ENCODE results near the gene CCNY.

CCNY gene

DNA sequence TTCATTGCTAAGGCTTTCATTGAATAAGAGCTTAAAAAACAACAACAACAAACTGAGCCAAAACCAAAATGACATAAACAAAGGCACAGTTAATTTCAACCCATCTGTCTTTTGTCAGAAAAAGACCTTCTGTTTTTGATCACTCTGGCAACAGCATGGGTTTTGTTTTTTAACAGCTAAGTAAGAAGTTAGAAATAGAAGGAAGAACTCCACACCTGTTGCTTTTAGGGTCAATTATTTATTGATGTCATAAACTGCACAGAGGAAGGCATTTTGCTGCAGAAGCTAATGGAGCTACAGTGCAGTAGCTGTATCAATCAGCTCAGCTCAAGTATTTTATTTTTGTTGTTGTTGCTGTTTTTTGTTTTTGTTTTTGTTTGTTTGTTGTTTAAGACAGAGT is 252.5 kb downstream of the CCNY start:
- H2AFZ ChIP-seq (ENCODE audit: low read length): no peak overlapping the region
- no peak overlapping the region for H2BK12ac ChIP-seq (ENCODE audit: low read length)
- no peak overlapping the region for H3K9ac ChIP-seq (ENCODE audit: low read depth, low read length, poor library complexity)
- H3K27me3 ChIP-seq (ENCODE audit: control insufficient read depth in 3 of 3, insufficient read depth in 3 of 3, low read depth in 1 of 3, low read length in 3 of 3): no peaks in the 10 kb centered on the region
- H3K4me1 ChIP-seq (ENCODE audit: control insufficient read depth in 2 of 2, insufficient read depth in 1 of 2, low read depth in 1 of 2, low read length in 2 of 2): no peaks in the 10 kb centered on the region
- no peak overlapping the region for H2BK5ac ChIP-seq (ENCODE audit: low read length)
- no peak overlapping the region for H3K23ac ChIP-seq (ENCODE audit: low read depth, low read length, poor library complexity)
- no peak overlapping the region for H3K27ac ChIP-seq (replicated peaks; ENCODE audit: low read length)
- H3K4ac ChIP-seq (ENCODE audit: low read length): no peak overlapping the region
- no peaks in the 10 kb centered on the region for H3K36me3 ChIP-seq (replicated peaks in 1 of 2; ENCODE audit: control insufficient read depth in 2 of 2, insufficient read depth in 2 of 2, low read length in 2 of 2)
- H2BK120ac ChIP-seq (ENCODE audit: low read depth, low read length): no peak overlapping the region
- no peak overlapping the region for H3K14ac ChIP-seq (ENCODE audit: low read length)
- no peak overlapping the region for H4K8ac ChIP-seq (ENCODE audit: low read depth, low read length)
- no peak overlapping the region for H3K4me2 ChIP-seq (ENCODE audit: insufficient read depth, low read length, poor library complexity, severe bottlenecking)
- DNase-seq (ENCODE audit: low spot score): no peak
- H3K18ac ChIP-seq (ENCODE audit: low read length): no peak overlapping the region
- no peak overlapping the region for H4K91ac ChIP-seq (ENCODE audit: low read depth, low read length, poor library complexity)
- no peak overlapping the region for H2BK15ac ChIP-seq (ENCODE audit: low read length)
- no peaks in the 10 kb centered on the region for H3K79me1 ChIP-seq (ENCODE audit: low read depth, low read length)
- no peak overlapping the region for H2AK5ac ChIP-seq (ENCODE audit: low read depth, low read length)
- H3K4me3 ChIP-seq (ENCODE audit: low read length in 2 of 2): no peak overlapping the region
- no peaks in the 10 kb centered on the region for H3K9me3 ChIP-seq (replicated peaks in 1 of 2; ENCODE audit: control insufficient read depth in 2 of 2, insufficient read depth in 1 of 2, low read depth in 1 of 2, low read length in 2 of 2)

DNA sequence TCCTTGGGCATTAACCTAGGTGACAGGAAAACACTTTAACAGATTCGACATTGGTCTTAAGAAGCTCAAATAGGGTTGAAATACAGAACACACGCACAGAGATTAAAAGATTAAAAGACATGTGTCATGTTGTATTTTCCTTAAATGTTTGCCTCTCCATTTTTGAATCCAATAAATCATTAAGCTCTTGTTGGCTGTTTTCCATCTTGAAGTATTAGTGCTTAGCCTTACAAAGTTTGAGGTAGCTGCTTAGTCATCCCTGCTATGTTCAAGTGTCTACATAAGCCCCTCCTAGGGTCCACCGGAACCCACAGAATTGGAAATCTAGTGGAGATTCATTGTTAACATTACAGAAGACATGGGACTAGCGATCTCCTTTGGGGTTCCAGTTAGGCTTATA is 256.1 kb downstream of the CCNY start:
- no peak overlapping the region for H3K27ac ChIP-seq (replicated peaks; ENCODE audit: low read length)

DNA sequence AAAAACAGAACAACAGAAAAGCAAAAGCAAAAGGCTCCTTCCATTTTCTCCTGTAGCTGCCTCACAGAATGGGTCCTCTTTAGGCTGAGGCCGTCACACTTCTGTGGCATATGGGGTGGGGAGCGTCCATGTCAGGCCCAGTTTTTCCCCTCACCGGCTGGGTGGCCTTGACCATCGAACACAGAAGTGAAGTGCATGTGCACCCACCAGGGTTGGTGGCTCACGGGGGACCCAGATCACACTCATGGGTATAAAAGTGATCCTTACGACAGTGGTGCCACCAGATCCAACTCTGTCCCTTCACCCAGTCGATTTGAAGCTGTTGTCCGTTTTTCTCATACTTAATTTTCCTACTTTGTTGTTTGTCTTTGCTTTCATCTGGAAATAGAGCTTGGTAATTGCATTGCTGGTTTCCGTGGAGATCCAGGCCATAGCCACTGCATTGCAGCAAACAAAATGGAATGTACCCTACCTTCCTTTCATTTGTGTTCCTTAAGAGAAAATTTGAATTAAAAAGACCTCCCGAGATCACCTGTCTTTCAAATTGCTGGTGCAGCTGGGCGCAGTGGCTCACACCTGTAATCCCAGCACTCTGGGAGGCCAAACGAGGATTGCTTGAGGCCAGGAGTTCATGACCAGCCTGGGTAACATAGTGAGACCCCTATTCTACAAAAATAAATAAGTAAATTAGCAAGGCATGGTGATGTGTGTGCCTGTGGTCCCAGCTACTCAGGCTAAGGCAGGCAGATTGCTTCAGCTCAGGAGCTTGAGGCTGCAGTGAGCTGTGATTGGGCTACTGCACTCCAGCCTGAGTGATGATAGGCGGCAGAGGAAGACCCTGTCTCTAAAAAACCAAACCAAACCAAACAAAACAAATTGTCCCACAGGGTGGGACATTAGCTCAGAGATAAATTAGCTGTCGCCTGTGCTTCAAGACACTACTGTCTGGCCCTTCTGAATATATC is 258.1 kb downstream of the CCNY start:
- no peak overlapping the region for H3K9ac ChIP-seq (ENCODE audit: low read depth, low read length, poor library complexity)
- H2BK12ac ChIP-seq (ENCODE audit: low read length): no peak overlapping the region
- DNase-seq (ENCODE audit: low spot score): no peak
- no peak overlapping the region for H3K23ac ChIP-seq (ENCODE audit: low read depth, low read length, poor library complexity)
- no peak overlapping the region for H3K27ac ChIP-seq (replicated peaks; ENCODE audit: low read length)
- no peak overlapping the region for H2BK120ac ChIP-seq (ENCODE audit: low read depth, low read length)
- no peak overlapping the region for H2BK15ac ChIP-seq (ENCODE audit: low read length)
- no peak overlapping the region for H2BK5ac ChIP-seq (ENCODE audit: low read length)
- peaks cover 0 to 2% of the 10 kb centered on the region in 2 donors for H3K9me3 ChIP-seq (replicated peaks in 1 of 2; ENCODE audit: control insufficient read depth in 2 of 2, insufficient read depth in 1 of 2, low read depth in 1 of 2, low read length in 2 of 2)
- no peak overlapping the region for H3K18ac ChIP-seq (ENCODE audit: low read length)
- H2AFZ ChIP-seq (ENCODE audit: low read length): peak overlapping the region; percentile 24
- peak overlapping the region; percentile 39 for H3K14ac ChIP-seq (ENCODE audit: low read length)
- H3K4ac ChIP-seq (ENCODE audit: low read length): no peak overlapping the region
- no peaks in the 10 kb centered on the region for H3K79me1 ChIP-seq (ENCODE audit: low read depth, low read length)
- no CpG with 5 or more reads among the region's 14 CpGs for WGBS, 2 donors (ENCODE audit: extremely low coverage in 2 of 2, insufficient read length in 2 of 2, insufficient replicate concordance in 1 of 2)
- H3K4me2 ChIP-seq (ENCODE audit: insufficient read depth, low read length, poor library complexity, severe bottlenecking): no peak overlapping the region
- H3K36me3 ChIP-seq (replicated peaks in 1 of 2; ENCODE audit: control insufficient read depth in 2 of 2, insufficient read depth in 2 of 2, low read length in 2 of 2): no peaks in the 10 kb centered on the region
- H4K8ac ChIP-seq (ENCODE audit: low read depth, low read length): no peak overlapping the region
- no peak overlapping the region for H4K91ac ChIP-seq (ENCODE audit: low read depth, low read length, poor library complexity)
- H2AK5ac ChIP-seq (ENCODE audit: low read depth, low read length): no peak overlapping the region
- no peak overlapping the region for H3K4me3 ChIP-seq (ENCODE audit: low read length in 2 of 2)
- H3K27me3 ChIP-seq (ENCODE audit: control insufficient read depth in 3 of 3, insufficient read depth in 3 of 3, low read depth in 1 of 3, low read length in 3 of 3): no peaks in the 10 kb centered on the region
- peaks cover 2 to 5% of the 10 kb centered on the region in 2 donors for H3K4me1 ChIP-seq (ENCODE audit: control insufficient read depth in 2 of 2, insufficient read depth in 1 of 2, low read depth in 1 of 2, low read length in 2 of 2)

More for the DNA sequence above, 256.1 kb downstream of the CCNY start:
- Histone ChIP-seq H3K9me3 (replicated peaks in 1 of 2; ENCODE audit: control insufficient read depth in 2 of 2, insufficient read depth in 1 of 2, low read depth in 1 of 2, low read length in 2 of 2) (peaks cover 0 to 2% of the 10 kb centered on the region in 2 donors), H2BK15ac (ENCODE audit: low read length) (no peak overlapping the region), H4K91ac (ENCODE audit: low read depth, low read length, poor library complexity) (no peak overlapping the region), H3K79me1 (ENCODE audit: low read depth, low read length) (no peaks in the 10 kb centered on the region), H3K18ac (ENCODE audit: low read length) (no peak overlapping the region), H2BK12ac (ENCODE audit: low read length) (no peak overlapping the region), H2BK5ac (ENCODE audit: low read length) (no peak overlapping the region), H3K14ac (ENCODE audit: low read length) (no peak overlapping the region), H2BK120ac (ENCODE audit: low read depth, low read length) (no peak overlapping the region), H2AFZ (ENCODE audit: low read length) (no peak overlapping the region), H3K9ac (ENCODE audit: low read depth, low read length, poor library complexity) (no peak overlapping the region), H3K27me3 (ENCODE audit: control insufficient read depth in 3 of 3, insufficient read depth in 3 of 3, low read depth in 1 of 3, low read length in 3 of 3) (no peaks in the 10 kb centered on the region), H3K36me3 (replicated peaks in 1 of 2; ENCODE audit: control insufficient read depth in 2 of 2, insufficient read depth in 2 of 2, low read length in 2 of 2) (no peaks in the 10 kb centered on the region), H3K4me3 (ENCODE audit: low read length in 2 of 2) (no peak overlapping the region), H4K8ac (ENCODE audit: low read depth, low read length) (no peak overlapping the region), H3K23ac (ENCODE audit: low read depth, low read length, poor library complexity) (no peak overlapping the region), H3K4me1 (ENCODE audit: control insufficient read depth in 2 of 2, insufficient read depth in 1 of 2, low read depth in 1 of 2, low read length in 2 of 2) (peaks cover 2 to 5% of the 10 kb centered on the region in 2 donors), H3K4ac (ENCODE audit: low read length) (no peak overlapping the region), H2AK5ac (ENCODE audit: low read depth, low read length) (no peak overlapping the region), H3K4me2 (ENCODE audit: insufficient read depth, low read length, poor library complexity, severe bottlenecking) (no peak overlapping the region)
- no CpG with 5 or more reads among the region's 4 CpGs for WGBS, 2 donors (ENCODE audit: extremely low coverage in 2 of 2, insufficient read length in 2 of 2, insufficient replicate concordance in 1 of 2)
- no peak for DNase-seq (ENCODE audit: low spot score)

DNA sequence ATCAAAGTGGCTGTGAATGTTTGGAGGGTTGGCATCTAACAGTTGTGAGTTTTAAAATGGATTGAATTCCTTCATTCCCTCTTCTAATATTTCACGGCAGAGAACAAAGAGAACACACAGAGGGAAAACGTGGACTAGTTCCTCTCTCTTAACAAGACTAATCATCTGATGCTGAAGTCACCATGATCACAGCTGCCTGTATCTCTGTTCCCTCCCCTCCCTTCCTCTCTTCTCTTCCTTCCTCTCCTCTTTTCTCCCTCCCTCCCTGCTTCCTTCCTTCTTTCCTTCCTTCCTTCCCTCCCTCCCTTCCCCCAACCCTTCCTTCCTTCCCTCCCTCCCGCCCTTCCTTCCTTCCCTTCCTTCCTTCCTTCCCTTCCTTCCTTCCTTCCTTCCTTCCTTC is 258.8 kb downstream of the CCNY start:
- 100% methylated on average over 1 of the region's 3 CpGs; no CpG with 5 or more reads in 1 of the 2 donors for WGBS, 2 donors (ENCODE audit: extremely low coverage in 2 of 2, insufficient read length in 2 of 2, insufficient replicate concordance in 1 of 2)
- peaks cover 0 to 2% of the 10 kb centered on the region in 2 donors for H3K9me3 ChIP-seq (replicated peaks in 1 of 2; ENCODE audit: control insufficient read depth in 2 of 2, insufficient read depth in 1 of 2, low read depth in 1 of 2, low read length in 2 of 2)
- H2BK120ac ChIP-seq (ENCODE audit: low read depth, low read length): no peak overlapping the region
- H3K4me3 ChIP-seq (ENCODE audit: low read length in 2 of 2): no peak overlapping the region
- H3K4ac ChIP-seq (ENCODE audit: low read length): no peak overlapping the region
- H3K27ac ChIP-seq (replicated peaks; ENCODE audit: low read length): no peak overlapping the region
- no peak overlapping the region for H2BK15ac ChIP-seq (ENCODE audit: low read length)
- H2BK12ac ChIP-seq (ENCODE audit: low read length): no peak overlapping the region
- no peak overlapping the region for H2BK5ac ChIP-seq (ENCODE audit: low read length)
- no peaks in the 10 kb centered on the region for H3K36me3 ChIP-seq (replicated peaks in 1 of 2; ENCODE audit: control insufficient read depth in 2 of 2, insufficient read depth in 2 of 2, low read length in 2 of 2)
- H3K4me2 ChIP-seq (ENCODE audit: insufficient read depth, low read length, poor library complexity, severe bottlenecking): no peak overlapping the region
- no peak overlapping the region for H3K9ac ChIP-seq (ENCODE audit: low read depth, low read length, poor library complexity)
- H3K27me3 ChIP-seq (ENCODE audit: control insufficient read depth in 3 of 3, insufficient read depth in 3 of 3, low read depth in 1 of 3, low read length in 3 of 3): no peaks in the 10 kb centered on the region
- no peak overlapping the region for H4K91ac ChIP-seq (ENCODE audit: low read depth, low read length, poor library complexity)
- H3K23ac ChIP-seq (ENCODE audit: low read depth, low read length, poor library complexity): no peak overlapping the region
- no peak overlapping the region for H4K8ac ChIP-seq (ENCODE audit: low read depth, low read length)
- H3K14ac ChIP-seq (ENCODE audit: low read length): no peak overlapping the region
- peaks cover 2 to 5% of the 10 kb centered on the region in 2 donors for H3K4me1 ChIP-seq (ENCODE audit: control insufficient read depth in 2 of 2, insufficient read depth in 1 of 2, low read depth in 1 of 2, low read length in 2 of 2)
- DNase-seq (ENCODE audit: low spot score): no peak
- H2AFZ ChIP-seq (ENCODE audit: low read length): peak overlapping the region; percentile 24
- no peaks in the 10 kb centered on the region for H3K79me1 ChIP-seq (ENCODE audit: low read depth, low read length)
- H3K18ac ChIP-seq (ENCODE audit: low read length): no peak overlapping the region
- no peak overlapping the region for H2AK5ac ChIP-seq (ENCODE audit: low read depth, low read length)
